ENCODE data around the gene GRID1. TPM values are rescaled to one million over a fixed set of nuclear protein-coding genes. Genes with fewer than 3 reads are reported as not detected.

The GRID1 gene
- polyA plus RNA-seq, 1 of the 3 experiments (the other 2 are of a cell fraction) = 0.13 TPM

- no peak for TF ChIP-seq REST (IDR thresholded peaks at IDR 0.05; ENCODE audit: low read depth, low read length)
- TF ChIP-seq NFIC (IDR thresholded peaks at IDR 0.05; ENCODE audit: borderline replicate concordance) = no peak
- TF ChIP-seq RAD21 (IDR thresholded peaks at IDR 0.05; ENCODE audit: low read length) = no peak
- no peak for TF ChIP-seq FOSL2 (IDR thresholded peaks at IDR 0.05; ENCODE audit: borderline replicate concordance, low read depth)
- TF ChIP-seq USF2 (IDR thresholded peaks at IDR 0.05; ENCODE audit: borderline replicate concordance, low read depth, low read length) = no peak
- no peak for TF ChIP-seq MAX (IDR thresholded peaks at IDR 0.05; ENCODE audit: low read depth)
- TF ChIP-seq ZBTB33 (IDR thresholded peaks at IDR 0.05; ENCODE audit: borderline replicate concordance, low read depth) = no peak
- TF ChIP-seq NRF1 (IDR thresholded peaks at IDR 0.05; ENCODE audit: low read depth, low read length) = no peak
- TF ChIP-seq PBX3 (IDR thresholded peaks at IDR 0.05) = no peak
- TF ChIP-seq GABPA (IDR thresholded peaks at IDR 0.05; ENCODE audit: low read depth) = no peak
- TF ChIP-seq TAF1 (IDR thresholded peaks at IDR 0.05; ENCODE audit: borderline replicate concordance, low read depth, low read length) = no peak
- TF ChIP-seq YY1 (IDR thresholded peaks at IDR 0.05; ENCODE audit: low read depth) = no peak
- TF ChIP-seq IRF3 (IDR thresholded peaks at IDR 0.05; ENCODE audit: low read depth, low read length) = no peak
- TF ChIP-seq CHD2 (IDR thresholded peaks at IDR 0.05; ENCODE audit: low read length, partially characterized antibody) = no peak
- no peak for TF ChIP-seq SMC3 (IDR thresholded peaks at IDR 0.05; ENCODE audit: low read depth, low read length)
- TF ChIP-seq EZH2phosphoT487 (IDR thresholded peaks at IDR 0.05; ENCODE audit: borderline replicate concordance, low read depth) = no peak
- no peak for TF ChIP-seq RXRA (IDR thresholded peaks at IDR 0.05; ENCODE audit: borderline replicate concordance, low read depth)
- no peak for TF ChIP-seq MEF2A (IDR thresholded peaks at IDR 0.05; ENCODE audit: borderline replicate concordance, low read depth)
- Histone ChIP-seq H3K4me3 (ENCODE audit: low read depth in 2 of 2, low read length in 1 of 2) (no peak overlapping the region), H3K4me2 (no peak overlapping the region), H3K9ac (no peak overlapping the region), H3K9me2 (no peaks in the 10 kb centered on the region), H3K27ac (ENCODE audit: low read depth in 2 of 2, low read length in 1 of 2) (no peak overlapping the region), H3K4me1 (ENCODE audit: control insufficient read depth in 1 of 2, insufficient read depth in 2 of 2, low read depth in 1 of 2, low read length in 1 of 2) (no peaks in the 10 kb centered on the region), H3F3A (replicated peaks; ENCODE audit: insufficient read depth) (no peaks in the 10 kb centered on the region), H3K79me2 (ENCODE audit: insufficient read depth) (no peaks in the 10 kb centered on the region), H4K20me1 (ENCODE audit: insufficient read depth) (no peaks in the 10 kb centered on the region), H3K36me3 (replicated peaks in 1 of 2; ENCODE audit: control insufficient read depth in 1 of 2, insufficient read depth in 2 of 2, low read length in 1 of 2) (no peaks in the 10 kb centered on the region), H2AFZ (ENCODE audit: low read depth) (no peak overlapping the region), H3K27me3 (ENCODE audit: insufficient read depth) (no peaks in the 10 kb centered on the region), H3K9me3 (no peaks in the 10 kb centered on the region)
- whole genome bisulfite sequencing (ENCODE audit: low lambda C conversion rate) = 44% methylated on average over 7 of the region's 8 CpGs
- POLR2A ChIA-PET = no interaction called here
- no peak for DNase-seq
- CTCF ChIA-PET = interaction anchor here (1.1 kb wide), 1 partner anchor 188 kb away, joined by 3 read pairs; no protein-coding TSS in a partner anchor
Observed at GRCh38 chr10:86160890-86161585, 205.6 kb downstream of the GRID1 start.
